Esophagus muscularis mucosa (tissue), 3 donors: Measurements from ENCODE around the gene CDK5.

Experiments
- POLR2AphosphoS5 ChIP-seq, 2 donors: sonication (generic); formaldehyde crosslinking; IDR thresholded peaks; one replicate each; pipeline ENCODE4 v1.6.1; 2017; ENCODE audit warnings: antibody characterized with exemption in 2 of 2
- TF ChIP-seq, protein P1 (sequence below), 3 experiments: fragments of 200-600 bp in 2 of 3; fragments of 450-650 bp in 1 of 3; sonication (generic) in 2 of 3; IDR thresholded peaks; one replicate each; pipeline ENCODE4 v1.5.1; 2017 to 2019; ENCODE audit warnings: antibody characterized with exemption in 3 of 3, mild to moderate bottlenecking in 2 of 3, moderate library complexity in 1 of 3

DNA sequence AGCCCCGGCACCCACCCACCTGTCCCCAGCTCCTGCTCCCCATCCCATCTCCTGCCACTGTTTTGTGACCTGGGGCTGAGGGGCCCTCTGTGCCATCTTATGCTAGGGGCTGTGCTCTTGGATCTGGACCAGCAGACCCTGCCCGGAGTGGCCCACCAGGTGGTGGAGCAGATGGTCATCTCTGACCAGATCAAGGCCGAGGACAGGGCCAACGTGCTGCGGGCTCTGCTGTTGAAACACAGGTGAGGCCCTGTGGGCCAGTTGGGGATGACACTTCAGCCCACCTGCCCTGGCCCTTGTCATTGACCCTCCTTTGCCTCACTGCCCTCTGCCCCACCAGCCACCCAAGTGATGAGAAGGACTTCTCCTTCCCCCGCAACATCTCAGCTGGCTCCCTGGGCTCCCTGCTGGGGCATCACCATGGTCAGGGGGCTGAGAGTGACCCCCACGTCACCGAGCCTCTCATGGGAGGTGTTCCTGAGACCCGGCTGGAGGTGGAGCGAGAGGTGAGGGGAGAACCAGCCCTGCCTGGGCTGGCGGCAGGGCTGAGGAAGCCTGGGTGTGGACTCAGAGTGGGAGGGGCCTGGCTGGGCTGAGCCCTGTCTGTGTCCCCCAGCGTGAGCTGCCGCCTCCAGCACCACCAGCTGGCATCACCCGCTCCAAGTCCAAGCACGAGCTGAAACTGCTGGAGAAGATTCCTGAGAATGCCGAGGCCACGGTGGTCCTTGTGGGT, 12.3 kb upstream of the CDK5 start:
- TF ChIP-seq, protein P1, sequence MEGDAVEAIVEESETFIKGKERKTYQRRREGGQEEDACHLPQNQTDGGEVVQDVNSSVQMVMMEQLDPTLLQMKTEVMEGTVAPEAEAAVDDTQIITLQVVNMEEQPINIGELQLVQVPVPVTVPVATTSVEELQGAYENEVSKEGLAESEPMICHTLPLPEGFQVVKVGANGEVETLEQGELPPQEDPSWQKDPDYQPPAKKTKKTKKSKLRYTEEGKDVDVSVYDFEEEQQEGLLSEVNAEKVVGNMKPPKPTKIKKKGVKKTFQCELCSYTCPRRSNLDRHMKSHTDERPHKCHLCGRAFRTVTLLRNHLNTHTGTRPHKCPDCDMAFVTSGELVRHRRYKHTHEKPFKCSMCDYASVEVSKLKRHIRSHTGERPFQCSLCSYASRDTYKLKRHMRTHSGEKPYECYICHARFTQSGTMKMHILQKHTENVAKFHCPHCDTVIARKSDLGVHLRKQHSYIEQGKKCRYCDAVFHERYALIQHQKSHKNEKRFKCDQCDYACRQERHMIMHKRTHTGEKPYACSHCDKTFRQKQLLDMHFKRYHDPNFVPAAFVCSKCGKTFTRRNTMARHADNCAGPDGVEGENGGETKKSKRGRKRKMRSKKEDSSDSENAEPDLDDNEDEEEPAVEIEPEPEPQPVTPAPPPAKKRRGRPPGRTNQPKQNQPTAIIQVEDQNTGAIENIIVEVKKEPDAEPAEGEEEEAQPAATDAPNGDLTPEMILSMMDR (IDR thresholded peaks at IDR 0.05), result no peak
- TF ChIP-seq POLR2AphosphoS5 (IDR thresholded peaks at IDR 0.05), result no peak
